Pancreas (tissue), 10 donors: Measurements from ENCODE around the gene GPD1. TPM values are rescaled to one million over a fixed set of nuclear protein-coding genes. Genes with fewer than 3 reads are reported as not detected.

Source experiments
- ATAC-seq, 4 donors: fragments of 200-7000 bp; cut with Tn5 transposase; one replicate each; pipeline versions ENCODE4 v1.8.0 to v1.9.1; 2020; ENCODE audit warnings: mild to moderate bottlenecking in 4 of 4, moderate library complexity in 4 of 4
- DNase-seq, 6 donors: peaks; one replicate each; pipeline ENCODE4 v3.0.0-alpha.2; 2020
- FAIRE-seq: peaks from 2 replicates; lab custom pipeline; 2012; peaks lifted over from hg19 to GRCh38; lab: Jason Lieb, UNC
- H3K27ac ChIP-seq, 4 donors: fragments of 200-600 bp; sonication (generic); 1 replicate in 3 of 4; 2 replicates in 1 of 4; pipeline versions ENCODE4 v1.5.0 to v1.8.0; 2020
- H3K27me3 ChIP-seq, 4 donors: fragments of 200-600 bp; one replicate each; pipeline ENCODE4 v1.8.0; 2021
- H3K36me3 ChIP-seq, 3 donors: fragments of 200-600 bp; sonication (generic) in 1 of 3; one replicate each; pipeline versions ENCODE4 v1.5.0 to v1.8.0; 2020 to 2021
- H3K4me1 ChIP-seq, 3 donors: fragments of 200-600 bp; one replicate each; pipeline ENCODE4 v1.8.0; 2021
- H3K4me3 ChIP-seq, 4 donors: fragments of 200-600 bp; sonication (generic) in 2 of 4; one replicate each; pipeline versions ENCODE4 v1.5.0 to v1.8.0; 2020 to 2021
- H3K9me3 ChIP-seq, 4 donors: fragments of 200-600 bp; one replicate each; pipeline ENCODE4 v1.8.0; 2021
- WGBS, 2 donors: extraction: QIAGEN DNeasy Blood & Tissue Kit; methylation state at CpG; one replicate each; pipeline ENCODE4 v1.1.7; 2013; 5-methylcytosine and 5-hydroxymethylcytosine counted together
- intact Hi-C, 3 donors: fragments of 100-400 bp; cut with DNase I; formaldehyde crosslinking; loops; one replicate each; pipeline versions ENCODE4 v1.11.1 to v1.14.2; 2022
- polyA plus RNA-seq, 2 donors: library from polyadenylated mRNA; stranded (reverse); fragments of 200-250 nt; gene quantifications; one replicate each; pipeline ENCODE4 v1.2.3, GENCODE V29; 2013
- total RNA-seq, 6 donors: library from RNA; stranded (reverse); fragmentation: NEBNext Ultra II Directional in 4 of 6; extraction: Animal tissue kit (Norgen Biotek cat#: 25700) in 4 of 6; gene quantifications; one replicate each; pipeline versions ENCODE4 v1.2.1 to v1.2.4, GENCODE V29; 2021 to 2023
- TF ChIP-seq, protein P1 (sequence below), 4 donors: fragments of 200-600 bp; sonication (generic) in 3 of 4; IDR thresholded peaks; one replicate each; pipeline versions ENCODE4 v1.5.0 to v1.8.0; 2021; ENCODE audit warnings: antibody characterized with exemption in 4 of 4
- donor health status: healthy with polysubstance abuse.
- donor health status: DM: no; HTN: no; CAD: no; lungs with moderate emphysema.
- donor health status: DM: no; HTN: no; CAD: no.
- donor health status: control.
- donor health status: control.
- donor health status: Bipolar disorder and iron deficiency.
- donor health status: DM: yes; HTN: yes; CAD: no.
- donor health status: DM: no; HTN: no; CAD: no.
- donor health status: DM: no; HTN: no; CAD: no.
- donor health status: DM: yes; HTN: yes; CAD: no.

Gene GPD1
- total and polyA plus RNA-seq, 8 donors = 0.75 to 14.2 (median 3.6) TPM

DNA sequence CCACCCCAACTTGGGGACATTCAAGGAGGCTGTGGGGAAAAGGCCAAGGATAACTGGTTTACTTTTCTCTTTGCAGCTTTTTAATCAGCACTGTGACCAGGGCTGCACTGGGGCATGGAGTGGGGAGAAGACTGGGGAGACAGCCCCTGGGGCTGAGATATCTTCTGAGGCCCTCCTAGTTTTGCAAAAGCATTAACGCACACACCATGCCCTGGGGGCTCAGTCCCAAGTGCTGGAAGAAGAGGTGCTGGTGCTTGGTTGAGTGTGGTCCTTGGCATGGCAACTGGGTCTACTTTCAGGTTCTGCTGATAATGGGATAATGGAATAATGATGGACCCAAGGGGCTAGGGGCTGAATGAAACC, 28.0 kb upstream of the GPD1 start:
- WGBS, 2 donors = 90 to 98% methylated on average over 1 of the region's 1 CpG
- no peak for DNase-seq
- TF ChIP-seq, protein P1, sequence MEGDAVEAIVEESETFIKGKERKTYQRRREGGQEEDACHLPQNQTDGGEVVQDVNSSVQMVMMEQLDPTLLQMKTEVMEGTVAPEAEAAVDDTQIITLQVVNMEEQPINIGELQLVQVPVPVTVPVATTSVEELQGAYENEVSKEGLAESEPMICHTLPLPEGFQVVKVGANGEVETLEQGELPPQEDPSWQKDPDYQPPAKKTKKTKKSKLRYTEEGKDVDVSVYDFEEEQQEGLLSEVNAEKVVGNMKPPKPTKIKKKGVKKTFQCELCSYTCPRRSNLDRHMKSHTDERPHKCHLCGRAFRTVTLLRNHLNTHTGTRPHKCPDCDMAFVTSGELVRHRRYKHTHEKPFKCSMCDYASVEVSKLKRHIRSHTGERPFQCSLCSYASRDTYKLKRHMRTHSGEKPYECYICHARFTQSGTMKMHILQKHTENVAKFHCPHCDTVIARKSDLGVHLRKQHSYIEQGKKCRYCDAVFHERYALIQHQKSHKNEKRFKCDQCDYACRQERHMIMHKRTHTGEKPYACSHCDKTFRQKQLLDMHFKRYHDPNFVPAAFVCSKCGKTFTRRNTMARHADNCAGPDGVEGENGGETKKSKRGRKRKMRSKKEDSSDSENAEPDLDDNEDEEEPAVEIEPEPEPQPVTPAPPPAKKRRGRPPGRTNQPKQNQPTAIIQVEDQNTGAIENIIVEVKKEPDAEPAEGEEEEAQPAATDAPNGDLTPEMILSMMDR (IDR thresholded peaks at IDR 0.05) = no peak
- intact Hi-C loops = loop anchor here in 2 of 3 donors (5.0 to 10.0 kb wide), 4 partner anchors 97 to 239 kb away; no protein-coding TSS in a partner anchor
- Histone ChIP-seq H3K27ac (no peak overlapping the region), H3K36me3 (no peaks in the 10 kb centered on the region), H3K9me3 (no peaks in the 10 kb centered on the region), H3K4me3 (no peak overlapping the region), H3K27me3 (no peaks in the 10 kb centered on the region), H3K4me1 (no peaks in the 10 kb centered on the region)
- no peak for ATAC-seq
- FAIRE-seq = no peak

GRCh38 chr12:50077099-50077498, 26.7 kb upstream of the GPD1 start:
- Histone ChIP-seq H3K27me3 (no peaks in the 10 kb centered on the region), H3K4me3 (no peak overlapping the region), H3K4me1 (no peaks in the 10 kb centered on the region), H3K27ac (no peak overlapping the region), H3K36me3 (no peaks in the 10 kb centered on the region), H3K9me3 (no peaks in the 10 kb centered on the region)
- ATAC-seq (no peak), DNase-seq (no peak), FAIRE-seq (no peak)
- 68% methylated on average over 12 of the region's 12 CpGs for WGBS, 2 donors
- TF ChIP-seq, protein P1 (IDR thresholded peaks at IDR 0.05) = no peak
- intact Hi-C loops = loop anchor here in 2 of 3 donors (5.0 to 10.0 kb wide), 4 partner anchors 95 to 238 kb away; no protein-coding TSS in a partner anchor

GRCh38 chr12:50078281-50078680, 25.5 kb upstream of the GPD1 start:
- Histone ChIP-seq H3K4me1 (no peaks in the 10 kb centered on the region), H3K4me3 (no peak overlapping the region), H3K27me3 (no peaks in the 10 kb centered on the region), H3K9me3 (no peaks in the 10 kb centered on the region), H3K36me3 (no peaks in the 10 kb centered on the region), H3K27ac (no peak overlapping the region)
- intact Hi-C loops = loop anchor here in 2 of 3 donors (5.0 to 10.0 kb wide), 4 partner anchors 94 to 237 kb away; no protein-coding TSS in a partner anchor
- ATAC-seq = no peak
- no peak for DNase-seq
- 78 to 86% methylated on average over 10 of the region's 10 CpGs for WGBS, 2 donors
- TF ChIP-seq, protein P1 (IDR thresholded peaks at IDR 0.05) = no peak
- FAIRE-seq = no peak

DNA sequence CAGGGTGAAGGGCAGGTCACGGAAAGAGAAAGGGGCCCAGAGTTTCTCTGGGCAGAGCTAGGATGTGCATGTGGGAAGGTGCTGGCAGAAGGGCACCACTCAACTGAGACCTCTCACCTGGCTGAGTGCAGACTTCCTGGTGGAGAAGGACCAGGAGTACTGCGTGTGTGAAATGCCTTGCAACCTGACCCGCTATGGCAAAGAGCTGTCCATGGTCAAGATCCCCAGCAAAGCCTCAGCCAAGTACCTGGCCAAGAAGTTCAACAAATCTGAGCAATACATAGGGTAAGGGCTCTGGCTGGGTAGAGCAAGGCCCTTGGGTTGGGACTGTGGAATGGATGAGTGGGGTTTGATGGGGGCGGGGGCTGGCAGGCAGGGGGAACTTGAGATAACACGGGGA, 24.0 kb upstream of the GPD1 start:
- WGBS, 2 donors = 67 to 73% methylated on average over 5 of the region's 5 CpGs
- Histone ChIP-seq H3K27me3 (no peaks in the 10 kb centered on the region), H3K36me3 (no peaks in the 10 kb centered on the region), H3K27ac (no peak overlapping the region), H3K4me3 (no peak overlapping the region), H3K9me3 (no peaks in the 10 kb centered on the region), H3K4me1 (peaks cover 0 to 3% (median 0%) of the 10 kb centered on the region in 3 donors)
- DNase-seq = no peak
- TF ChIP-seq, protein P1 (IDR thresholded peaks at IDR 0.05) = no peak
- ATAC-seq = no peak
- no peak for FAIRE-seq
- intact Hi-C loops = loop anchor here in 2 of 3 donors (5.0 to 10.0 kb wide), 4 partner anchors 93 to 235 kb away; no protein-coding TSS in a partner anchor

- H3K27me3 ChIP-seq = no peaks in the 10 kb centered on the region
- H3K4me1 ChIP-seq = peaks cover 0 to 3% (median 0%) of the 10 kb centered on the region in 3 donors
- ATAC-seq (no peak), FAIRE-seq (no peak), DNase-seq (no peak)
- TF ChIP-seq, protein P1 (IDR thresholded peaks at IDR 0.05) = no peak
- WGBS, 2 donors = 43 to 45% methylated on average over 40 to 46 of the region's 46 CpGs
- intact Hi-C loops = no loop called here
- no peaks in the 10 kb centered on the region for H3K9me3 ChIP-seq
- H3K27ac ChIP-seq = no peak overlapping the region
- no peaks in the 10 kb centered on the region for H3K36me3 ChIP-seq
- no peak overlapping the region for H3K4me3 ChIP-seq
These were observed 22.6 kb upstream of the GPD1 start for GRCh38 chr12:50081096-50081808.
